NCI-H82 (cell line): Measurements from ENCODE around the gene C13orf42.

Source experiments
- DNase-seq: peaks from one replicate; lab custom pipeline; 2025; lab: John Stamatoyannopoulos, UW

The C13orf42 gene

DNA sequence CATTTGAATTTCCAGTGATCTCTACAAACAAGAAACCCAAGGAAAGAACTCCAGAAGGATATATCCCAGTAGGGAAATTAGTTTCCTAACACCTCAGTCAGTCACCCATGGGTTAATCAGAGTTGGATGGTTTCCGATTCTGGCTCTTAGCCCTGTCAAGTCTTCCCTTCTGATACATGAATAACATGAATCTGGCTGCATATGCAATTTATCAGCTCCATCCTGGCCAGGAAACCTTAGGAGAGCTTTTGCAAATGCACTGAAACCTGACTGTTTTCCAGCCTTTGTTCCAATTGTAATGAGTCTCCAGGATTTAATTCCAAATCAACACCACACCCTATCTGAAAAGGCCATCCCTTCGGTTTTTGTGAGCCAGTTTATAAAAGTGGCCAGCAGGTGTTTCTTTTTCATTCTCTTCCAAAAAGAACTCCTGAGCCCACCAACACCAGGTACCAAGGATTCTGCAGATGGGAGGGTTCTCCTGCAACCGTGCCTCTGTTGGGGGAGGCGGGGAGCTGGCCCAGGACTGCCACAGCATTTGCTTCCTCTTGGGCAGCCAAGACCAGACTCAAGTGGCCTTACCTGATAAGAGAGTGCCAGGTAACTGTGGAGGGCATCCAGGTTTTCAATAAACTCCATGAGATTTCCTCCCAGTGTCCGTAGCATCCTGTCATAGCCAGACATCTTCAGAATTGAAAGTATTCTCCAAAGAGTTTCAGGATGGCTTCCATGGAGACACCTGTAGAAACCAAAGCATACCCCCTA, 77.5 kb downstream of the C13orf42 start:
- DNase-seq: no peak

DNA sequence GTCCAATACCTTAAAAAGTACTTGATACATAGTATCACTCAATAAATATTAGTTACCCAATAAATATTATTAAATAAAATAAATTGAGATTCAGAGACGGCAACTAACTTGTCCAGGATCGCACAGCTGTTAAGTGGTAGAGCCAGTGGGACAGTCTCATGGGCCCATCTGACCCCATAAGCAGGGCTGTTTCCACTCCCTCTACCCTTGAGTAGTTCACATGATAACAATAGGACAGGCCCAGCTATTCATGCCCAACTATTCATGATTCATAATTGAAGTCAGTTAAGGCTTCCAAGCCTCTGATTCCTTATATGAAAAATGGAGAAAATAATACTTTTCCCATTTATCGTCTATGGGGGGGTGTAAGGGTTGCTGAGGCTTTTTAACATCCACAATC, 78.2 kb downstream of the C13orf42 start:
- DNase-seq: no peak
